GM23248 (cell line): ENCODE results near the gene SUPT7L.

Experiments
- EZH2 ChIP-seq: fragments of 200-600 bp; sonication (generic); IDR thresholded peaks from 2 replicates; pipeline ENCODE4 v1.6.1; 2018; ENCODE audit warnings: antibody characterized with exemption, mild to moderate bottlenecking; ENCODE audit not compliant: insufficient read depth, poor library complexity, severe bottlenecking
- EZH2phosphoT487 ChIP-seq: fragments of 200-600 bp; sonication (generic); IDR thresholded peaks from 2 replicates; pipeline ENCODE4 v1.6.1; 2018; ENCODE audit warnings: antibody characterized with exemption, moderate library complexity, mild to moderate bottlenecking, low read depth; ENCODE audit not compliant: insufficient read depth

DNA sequence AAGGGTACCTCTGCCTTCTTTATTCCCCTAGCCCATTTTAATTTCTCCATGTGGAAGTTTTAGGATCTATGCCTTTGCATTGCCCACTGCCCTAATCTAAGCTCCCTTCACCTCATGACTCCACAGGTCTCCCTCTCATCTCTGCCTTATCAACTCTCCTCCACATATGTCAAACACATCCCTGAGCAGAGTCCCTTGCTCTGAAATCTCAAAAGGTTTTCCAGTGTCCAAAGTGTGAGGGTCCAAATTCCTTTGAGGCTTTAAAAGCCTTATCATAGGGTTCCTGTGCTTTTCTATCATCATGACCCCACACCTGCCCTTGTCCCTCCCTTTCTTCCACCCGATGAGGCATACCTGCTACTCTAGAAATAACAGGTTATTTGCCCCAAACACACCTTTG is 38.9 kb upstream of the SUPT7L start:
- TF ChIP-seq EZH2phosphoT487 = no peak
- TF ChIP-seq EZH2 = no peak
